ENCODE data around the gene TARDBP.
A peak's percentile ranks its signal among the peaks of the same experiment; 100 is the strongest.
"Not testable (repeated sequence)": the region's sequence is repeated elsewhere in the genome, so short reads cannot be mapped to it uniquely, and the experiment has no call there.

Gene TARDBP

DNA sequence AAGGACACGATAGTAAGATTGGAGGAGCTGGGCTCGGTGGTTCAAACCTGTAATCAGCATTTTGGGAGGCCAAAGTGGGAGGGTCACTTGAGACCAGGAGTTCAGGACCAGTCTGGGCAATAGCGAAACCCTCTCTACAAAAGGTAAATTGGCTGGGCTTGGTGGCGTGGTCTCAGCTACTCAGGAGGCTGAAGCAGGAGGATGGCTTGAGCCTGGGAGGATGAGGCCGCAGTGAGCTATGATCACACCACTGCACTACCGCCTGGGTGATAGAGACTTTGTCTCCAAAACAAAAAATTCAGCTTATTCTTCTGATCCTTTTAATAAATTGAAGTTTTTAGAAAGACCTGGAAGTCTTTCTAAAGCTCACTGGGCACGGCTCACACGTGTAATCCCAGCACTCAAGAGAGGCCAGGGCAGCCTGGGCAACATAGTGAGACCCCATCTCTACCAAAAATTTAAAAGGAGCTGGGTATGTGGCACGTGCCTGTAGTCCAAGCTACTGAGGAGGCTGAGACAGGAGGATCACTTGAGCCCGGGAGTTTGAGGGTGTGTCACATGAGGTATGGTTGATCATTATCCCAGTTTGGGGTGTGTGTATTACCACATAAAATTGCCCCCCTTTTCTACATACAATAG, 19.3 kb downstream of the TARDBP start:
- DNase-seq (ENCODE audit: extremely low read depth, insufficient read length) = no peak
- TF ChIP-seq, protein P1, sequence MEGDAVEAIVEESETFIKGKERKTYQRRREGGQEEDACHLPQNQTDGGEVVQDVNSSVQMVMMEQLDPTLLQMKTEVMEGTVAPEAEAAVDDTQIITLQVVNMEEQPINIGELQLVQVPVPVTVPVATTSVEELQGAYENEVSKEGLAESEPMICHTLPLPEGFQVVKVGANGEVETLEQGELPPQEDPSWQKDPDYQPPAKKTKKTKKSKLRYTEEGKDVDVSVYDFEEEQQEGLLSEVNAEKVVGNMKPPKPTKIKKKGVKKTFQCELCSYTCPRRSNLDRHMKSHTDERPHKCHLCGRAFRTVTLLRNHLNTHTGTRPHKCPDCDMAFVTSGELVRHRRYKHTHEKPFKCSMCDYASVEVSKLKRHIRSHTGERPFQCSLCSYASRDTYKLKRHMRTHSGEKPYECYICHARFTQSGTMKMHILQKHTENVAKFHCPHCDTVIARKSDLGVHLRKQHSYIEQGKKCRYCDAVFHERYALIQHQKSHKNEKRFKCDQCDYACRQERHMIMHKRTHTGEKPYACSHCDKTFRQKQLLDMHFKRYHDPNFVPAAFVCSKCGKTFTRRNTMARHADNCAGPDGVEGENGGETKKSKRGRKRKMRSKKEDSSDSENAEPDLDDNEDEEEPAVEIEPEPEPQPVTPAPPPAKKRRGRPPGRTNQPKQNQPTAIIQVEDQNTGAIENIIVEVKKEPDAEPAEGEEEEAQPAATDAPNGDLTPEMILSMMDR (IDR thresholded peaks at IDR 0.05; ENCODE audit: insufficient read depth, low read length, poor library complexity, severe bottlenecking) = no peak
- Histone ChIP-seq H3K4me3 (replicated peaks; ENCODE audit: low read depth, low read length) (no peak overlapping the region), H3K27me3 (replicated peaks; ENCODE audit: control insufficient read depth, insufficient read depth, low read length) (no peaks in the 10 kb centered on the region), H3K36me3 (ENCODE audit: control insufficient read depth, insufficient read depth, low read length) (peaks cover 4% of the 10 kb centered on the region)

DNA sequence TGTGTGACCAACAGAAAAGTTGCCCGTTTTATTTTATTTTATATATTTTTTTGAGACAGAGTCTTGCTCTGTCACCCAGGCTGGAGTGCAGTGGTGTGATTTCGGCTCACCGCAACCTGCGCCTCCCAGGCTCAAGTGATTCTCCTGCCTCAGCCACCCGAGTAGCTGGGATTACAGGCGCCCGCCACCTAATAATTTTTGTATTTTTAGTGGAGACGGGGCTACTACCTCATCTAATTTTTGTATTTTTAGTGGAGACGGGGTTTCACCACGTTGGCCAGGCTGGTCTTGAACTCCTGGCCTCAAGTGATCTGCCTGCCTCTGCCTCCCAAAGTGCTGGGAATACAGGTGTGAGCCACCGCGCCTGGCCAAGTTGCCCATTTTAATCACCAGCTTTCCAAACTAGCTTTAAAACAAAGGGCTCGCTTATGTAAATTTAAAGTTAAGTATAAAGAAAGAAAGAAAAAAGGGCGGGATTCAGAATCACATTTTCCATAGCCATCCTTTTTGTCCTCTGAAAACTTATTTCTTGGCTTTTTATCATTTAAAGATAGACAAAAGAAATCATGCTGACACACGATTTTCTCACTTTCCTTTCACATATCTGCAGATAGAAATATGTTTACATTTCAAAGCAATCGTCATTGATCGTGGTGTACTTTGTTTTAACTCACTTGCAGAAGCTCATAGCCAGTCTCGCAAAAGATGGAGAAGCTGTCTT, 24.7 kb downstream of the TARDBP start:
- H3K36me3 ChIP-seq (ENCODE audit: control insufficient read depth, insufficient read depth, low read length); DNase-seq (ENCODE audit: extremely low read depth, insufficient read length); H3K27me3 ChIP-seq (replicated peaks; ENCODE audit: control insufficient read depth, insufficient read depth, low read length); H3K4me3 ChIP-seq (replicated peaks; ENCODE audit: low read depth, low read length): not testable (repeated sequence)

DNA sequence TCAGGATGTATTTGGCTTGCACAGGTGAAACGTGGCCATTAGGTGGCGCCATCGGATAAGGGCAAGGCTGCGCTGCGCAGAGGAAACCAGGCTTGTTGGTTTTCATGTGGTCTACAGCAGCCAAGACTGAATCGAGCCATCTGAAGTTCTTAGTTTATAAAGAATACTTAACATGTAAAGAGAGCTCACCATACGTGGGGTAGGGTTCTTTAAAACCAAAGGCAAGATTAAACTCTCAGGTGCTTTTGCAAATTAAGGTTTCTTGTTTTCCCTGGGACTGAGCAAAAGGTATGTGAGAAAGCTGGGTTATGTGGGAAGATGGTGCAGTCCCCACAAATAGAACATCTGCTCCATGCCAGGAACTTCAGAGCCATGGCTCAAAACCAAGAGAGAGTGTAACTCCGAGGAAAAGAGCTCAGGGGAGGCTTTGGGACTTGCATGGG, 25.3 kb downstream of the TARDBP start:
- Histone ChIP-seq H3K36me3 (ENCODE audit: control insufficient read depth, insufficient read depth, low read length) (no peaks in the 10 kb centered on the region), H3K4me3 (replicated peaks; ENCODE audit: low read depth, low read length) (no peak overlapping the region), H3K27me3 (replicated peaks; ENCODE audit: control insufficient read depth, insufficient read depth, low read length) (no peaks in the 10 kb centered on the region)
- TF ChIP-seq, protein P1 (IDR thresholded peaks at IDR 0.05; ENCODE audit: insufficient read depth, low read length, poor library complexity, severe bottlenecking) = peak; percentile 95
- DNase-seq (ENCODE audit: extremely low read depth, insufficient read length) = peak; percentile 53

DNA sequence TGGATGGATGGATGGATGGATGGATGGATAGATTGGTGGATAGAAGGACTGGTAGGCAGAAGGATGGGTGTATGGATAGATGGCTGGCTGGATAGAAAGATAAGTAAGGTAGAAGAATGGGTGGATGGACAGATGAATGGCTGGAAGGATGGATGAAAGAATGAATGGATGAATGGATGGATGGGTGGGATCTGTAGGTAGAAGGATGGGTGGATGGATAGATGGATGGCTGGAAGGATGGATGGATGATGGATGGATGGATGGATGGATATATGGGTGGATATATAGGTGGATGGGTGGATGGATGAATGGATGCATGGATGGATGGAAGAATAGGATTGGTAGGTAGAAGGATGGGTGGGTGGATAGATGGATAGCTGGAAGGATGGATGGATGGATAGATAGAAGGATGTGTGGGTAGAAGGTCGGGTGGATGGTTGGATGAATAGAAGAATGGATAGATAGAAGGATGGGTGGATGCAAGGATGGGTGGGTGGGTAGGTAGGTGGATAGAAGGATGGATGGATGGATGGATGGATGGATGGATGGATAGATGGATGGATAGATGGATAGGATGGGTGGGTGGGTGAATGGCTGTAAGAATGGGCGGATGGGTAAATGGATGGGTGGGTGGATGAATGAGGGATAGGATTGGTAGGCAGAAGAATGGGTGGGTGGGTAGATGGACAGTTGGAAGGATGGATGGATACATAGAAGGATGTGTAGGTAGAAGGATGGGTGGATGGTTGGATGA, 27.1 kb downstream of the TARDBP start:
- H3K4me3 ChIP-seq (replicated peaks; ENCODE audit: low read depth, low read length) = no peak overlapping the region
- DNase-seq (ENCODE audit: extremely low read depth, insufficient read length) = no peak
- H3K36me3 ChIP-seq (ENCODE audit: control insufficient read depth, insufficient read depth, low read length) = no peaks in the 10 kb centered on the region
- H3K27me3 ChIP-seq (replicated peaks; ENCODE audit: control insufficient read depth, insufficient read depth, low read length) = no peaks in the 10 kb centered on the region
- TF ChIP-seq, protein P1 (IDR thresholded peaks at IDR 0.05; ENCODE audit: insufficient read depth, low read length, poor library complexity, severe bottlenecking) = no peak

- not testable (repeated sequence) for DNase-seq (ENCODE audit: extremely low read depth, insufficient read length); H3K27me3 ChIP-seq (replicated peaks; ENCODE audit: control insufficient read depth, insufficient read depth, low read length); H3K4me3 ChIP-seq (replicated peaks; ENCODE audit: low read depth, low read length); H3K36me3 ChIP-seq (ENCODE audit: control insufficient read depth, insufficient read depth, low read length)
Measured at GRCh38 chr1:11040105-11040429, 27.6 kb downstream of the TARDBP start.

- TF ChIP-seq, protein P1 (IDR thresholded peaks at IDR 0.05; ENCODE audit: insufficient read depth, low read length, poor library complexity, severe bottlenecking) = no peak
- Histone ChIP-seq H3K36me3 (ENCODE audit: control insufficient read depth, insufficient read depth, low read length) (no peaks in the 10 kb centered on the region), H3K27me3 (replicated peaks; ENCODE audit: control insufficient read depth, insufficient read depth, low read length) (no peaks in the 10 kb centered on the region), H3K4me3 (replicated peaks; ENCODE audit: low read depth, low read length) (no peak overlapping the region)
- DNase-seq (ENCODE audit: extremely low read depth, insufficient read length) = no peak
Measured at GRCh38 chr1:11041048-11041447, 28.6 kb downstream of the TARDBP start.
